ENCODE measurements around the gene ACTR6.
A peak's percentile ranks its signal among the peaks of the same experiment; 100 is the strongest.
"Not testable (repeated sequence)": the region's sequence is repeated elsewhere in the genome, so short reads cannot be mapped to it uniquely, and the experiment has no call there.

Gene ACTR6

GRCh38 chr12:100200463-100201181, at the start of gene ACTR6:
Gene ACTR6 (plus strand): TSS chr12:100200815. CDS start chr12:100200852, 37 bp downstream.
- peak; percentile 98 for DNase-seq (ENCODE audit: low spot score)

- no peak for DNase-seq (ENCODE audit: low spot score)
Measured at GRCh38 chr12:100151769-100152168, 48.8 kb upstream of the ACTR6 start.

- DNase-seq (ENCODE audit: low spot score) = no peak
Measured at GRCh38 chr12:100153131-100153530, 47.5 kb upstream of the ACTR6 start.

- DNase-seq (ENCODE audit: low spot score) = peak; percentile 77
Measured at GRCh38 chr12:100154474-100155247, 46.0 kb upstream of the ACTR6 start.

GRCh38 chr12:100156731-100157426, 43.7 kb upstream of the ACTR6 start:
- DNase-seq (ENCODE audit: low spot score) = no peak

- DNase-seq (ENCODE audit: low spot score) = no peak
Measured at GRCh38 chr12:100157427-100157821, 43.2 kb upstream of the ACTR6 start.

- no peak for DNase-seq (ENCODE audit: low spot score)
Measured at GRCh38 chr12:100158535-100158934, 42.1 kb upstream of the ACTR6 start.

- DNase-seq (ENCODE audit: low spot score) = no peak
Measured at GRCh38 chr12:100159391-100160104, 41.1 kb upstream of the ACTR6 start.

GRCh38 chr12:100163416-100164152, 37.0 kb upstream of the ACTR6 start:
- DNase-seq (ENCODE audit: low spot score) = peak; percentile 66

GRCh38 chr12:100164153-100164704, 36.4 kb upstream of the ACTR6 start:
- no peak for DNase-seq (ENCODE audit: low spot score)

GRCh38 chr12:100165356-100165755, 35.3 kb upstream of the ACTR6 start:
- no peak for DNase-seq (ENCODE audit: low spot score)

- DNase-seq (ENCODE audit: low spot score) = no peak
Measured at GRCh38 chr12:100166232-100166631, 34.4 kb upstream of the ACTR6 start.

GRCh38 chr12:100168562-100168961, 32.1 kb upstream of the ACTR6 start:
- no peak for DNase-seq (ENCODE audit: low spot score)

GRCh38 chr12:100169345-100169744, 31.3 kb upstream of the ACTR6 start:
- DNase-seq (ENCODE audit: low spot score) = no peak

GRCh38 chr12:100170313-100170858, 30.2 kb upstream of the ACTR6 start:
- no peak for DNase-seq (ENCODE audit: low spot score)

GRCh38 chr12:100171248-100171647, 29.4 kb upstream of the ACTR6 start:
- DNase-seq (ENCODE audit: low spot score) = no peak

- no peak for DNase-seq (ENCODE audit: low spot score)
Measured at GRCh38 chr12:100173111-100173510, 27.5 kb upstream of the ACTR6 start.

- no peak for DNase-seq (ENCODE audit: low spot score)
Measured at GRCh38 chr12:100174495-100174894, 26.1 kb upstream of the ACTR6 start.

- not testable (repeated sequence) for DNase-seq (ENCODE audit: low spot score)
Measured at GRCh38 chr12:100176493-100176892, 24.1 kb upstream of the ACTR6 start.

- DNase-seq (ENCODE audit: low spot score) = no peak
Measured at GRCh38 chr12:100179252-100179651, 21.4 kb upstream of the ACTR6 start.

All from CD4-positive, alpha-beta T cell treated with Interleukin-2 at 100 ng/mL for 4 hours (primary cell).